GM10266 (cell line): ENCODE results near the gene MARCHF3.
"Not testable (repeated sequence)": the region's sequence is repeated elsewhere in the genome, so short reads cannot be mapped to it uniquely, and the experiment has no call there.

Experiments
- DNase-seq: peaks from one replicate; pipeline ENCODE4 v3.0.0; 2012; ENCODE audit errors: extremely low spot score
- CTCF ChIP-seq: IDR thresholded peaks from 2 replicates; pipeline ENCODE4 v1.5.1; 2012; ENCODE audit warnings: mild to moderate bottlenecking, low read depth; ENCODE audit not compliant: control insufficient read depth, insufficient read depth; ENCODE audit errors: missing control alignments

MARCHF3 gene

GRCh38 chr5:126948011-126948355 is 82.4 kb downstream of the MARCHF3 start:
- DNase-seq: no peak
- TF ChIP-seq CTCF: no peak

- peak; percentile 44 for DNase-seq
- TF ChIP-seq CTCF: no peak
Observed at GRCh38 chr5:126947146-126948010, 83.0 kb downstream of the MARCHF3 start.

DNA sequence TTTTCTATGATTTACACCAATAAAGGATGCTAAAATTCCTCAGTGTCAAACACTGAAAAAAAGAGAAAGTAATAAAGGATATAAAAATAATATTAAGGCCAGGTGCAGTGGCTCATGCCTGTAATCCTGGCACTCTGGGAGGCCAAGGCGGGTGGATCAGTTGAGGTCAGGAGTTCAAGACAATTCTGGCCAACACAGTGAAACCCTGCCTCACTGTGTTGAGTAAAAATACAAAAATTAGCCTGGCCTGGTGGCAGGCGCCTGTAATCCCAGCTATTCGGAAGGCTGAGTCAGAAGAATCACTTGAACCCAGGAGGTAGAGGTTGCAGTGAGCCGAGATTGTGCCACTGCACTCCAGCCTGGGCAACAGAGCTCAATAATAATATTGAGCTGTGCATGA is 87.5 kb downstream of the MARCHF3 start:
- DNase-seq: not testable (repeated sequence)

GRCh38 chr5:126941403-126941802 is 89.0 kb downstream of the MARCHF3 start:
- DNase-seq: no peak
- no peak for TF ChIP-seq CTCF

- DNase-seq: no peak
- TF ChIP-seq CTCF: no peak
Observed at GRCh38 chr5:126939887-126940286, 90.5 kb downstream of the MARCHF3 start.

DNA sequence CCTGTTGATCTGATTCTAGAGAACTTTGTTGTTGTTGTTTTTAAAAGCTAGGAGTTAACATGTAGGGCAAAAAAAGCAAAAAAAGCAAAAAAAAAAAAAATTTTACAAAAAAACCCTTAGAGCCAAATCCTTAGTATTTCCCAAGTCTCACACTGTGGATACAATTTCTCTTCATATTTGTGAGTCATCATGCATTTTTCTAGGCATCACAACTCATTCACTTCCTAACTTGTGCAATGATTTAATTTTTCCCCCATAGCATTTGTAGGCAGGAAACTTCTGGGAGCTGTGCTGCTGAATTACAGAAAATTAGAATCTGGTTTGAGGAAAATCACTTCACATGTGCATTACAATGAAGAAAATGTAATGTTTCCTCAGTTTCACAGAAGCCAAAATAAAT is 91.9 kb downstream of the MARCHF3 start:
- no peak for TF ChIP-seq CTCF
- no peak for DNase-seq

- no peak for TF ChIP-seq CTCF
- no peak for DNase-seq
Observed at GRCh38 chr5:126937771-126938170, 92.6 kb downstream of the MARCHF3 start.

GRCh38 chr5:126936775-126937418 is 93.5 kb downstream of the MARCHF3 start:
- no peak for TF ChIP-seq CTCF
- no peak for DNase-seq
